DOHH2 (cell line): ENCODE measurements around the gene CCDC85C.

Experiments
- H3F3A ChIP-seq: fragments of 200-600 bp; sonication (generic), shearing (Covaris generic); 2 replicates; pipeline ENCODE4 v1.6.0; 2016; ENCODE audit warnings: antibody characterized with exemption, mild to moderate bottlenecking; ENCODE audit not compliant: control insufficient read depth, insufficient read depth
- H3K27ac ChIP-seq: fragments of 200-600 bp; sonication (generic); 2 replicates; pipeline ENCODE4 v1.5.1; 2014; ENCODE audit warnings: low read depth, mild to moderate bottlenecking, low read length, moderate library complexity
- H3K27me3 ChIP-seq: fragments of 200-600 bp; sonication (generic); 2 replicates; pipeline ENCODE4 v1.6.1; 2014; ENCODE audit warnings: mild to moderate bottlenecking, low read length, mixed read lengths; ENCODE audit not compliant: control insufficient read depth
- H3K36me3 ChIP-seq: fragments of 200-600 bp; sonication (generic); 2 replicates; pipeline ENCODE4 v1.6.1; 2014; ENCODE audit warnings: mild to moderate bottlenecking, low read length, moderate library complexity, mixed read lengths; ENCODE audit not compliant: control insufficient read depth
- H3K4me1 ChIP-seq: fragments of 200-600 bp; sonication (generic); 2 replicates; pipeline ENCODE4 v1.6.1; 2014; ENCODE audit warnings: mild to moderate bottlenecking, low read length, mixed read lengths; ENCODE audit not compliant: control insufficient read depth
- H3K4me2 ChIP-seq: fragments of 200-600 bp; sonication (generic); 2 replicates; pipeline ENCODE4 v1.6.0; 2014; ENCODE audit warnings: mild to moderate bottlenecking, low read length, moderate library complexity
- H3K4me3 ChIP-seq: fragments of 200-600 bp; sonication (generic); 2 replicates; pipeline ENCODE4 v1.5.1; 2014; ENCODE audit warnings: mild to moderate bottlenecking, low read length, mixed read lengths
- H3K79me2 ChIP-seq: fragments of 200-600 bp; sonication (generic); 2 replicates; pipeline ENCODE4 v1.6.1; 2014; ENCODE audit warnings: mild to moderate bottlenecking, low read length, mixed read lengths; ENCODE audit not compliant: control insufficient read depth
- H3K9me2 ChIP-seq: fragments of 200-600 bp; sonication (generic); replicated peaks from 2 replicates; pipeline ENCODE4 v1.6.1; 2014; ENCODE audit warnings: mild to moderate bottlenecking, low read length, mixed read lengths; ENCODE audit not compliant: control insufficient read depth
- H3K9me3 ChIP-seq: fragments of 200-600 bp; sonication (generic); 2 replicates; pipeline ENCODE4 v1.6.1; 2014; ENCODE audit warnings: antibody characterized with exemption, low read length, mixed read lengths; ENCODE audit not compliant: control insufficient read depth, insufficient read depth
- H4K20me1 ChIP-seq: fragments of 200-600 bp; sonication (generic); 2 replicates; pipeline ENCODE4 v1.6.0; 2014; ENCODE audit warnings: low read depth, mild to moderate bottlenecking, antibody characterized with exemption, low read length, moderate library complexity; ENCODE audit not compliant: control insufficient read depth, insufficient read depth
- CTCF ChIP-seq: fragments of 200-600 bp; sonication (generic); IDR thresholded peaks from one replicate; pipeline ENCODE4 v1.5.1; 2014; ENCODE audit warnings: antibody characterized with exemption, mild to moderate bottlenecking, low read depth, low read length; ENCODE audit not compliant: poor library complexity, severe bottlenecking
- EZH2phosphoT487 ChIP-seq: fragments of 200-600 bp; sonication (generic); IDR thresholded peaks from 2 replicates; pipeline ENCODE4 v1.6.1; 2017; ENCODE audit warnings: borderline replicate concordance, mild to moderate bottlenecking, antibody characterized with exemption, low read length, moderate library complexity, mixed read lengths

Gene CCDC85C

GRCh38 chr14:99543370-99543769 is 60.6 kb downstream of the CCDC85C start:
- H3K4me1 ChIP-seq, result no peaks in the 10 kb centered on the region
- H3K36me3 ChIP-seq, result no peaks in the 10 kb centered on the region
- H3K79me2 ChIP-seq, result no peaks in the 10 kb centered on the region
- H4K20me1 ChIP-seq, result 0 out of 2 replicates have a peak, but pooled peaks cover 3% of the 10 kb centered on the region
- H3K4me3 ChIP-seq, result no peak overlapping the region
- TF ChIP-seq CTCF (no peak), EZH2phosphoT487 (no peak)
- no peaks in the 10 kb centered on the region for H3K9me2 ChIP-seq
- H3F3A ChIP-seq, result no peaks in the 10 kb centered on the region
- peaks cover 5% of the 10 kb centered on the region for H3K27me3 ChIP-seq
- no peaks in the 10 kb centered on the region for H3K9me3 ChIP-seq
- no peak overlapping the region for H3K27ac ChIP-seq
- no peak overlapping the region for H3K4me2 ChIP-seq

GRCh38 chr14:99542566-99542965 is 61.4 kb downstream of the CCDC85C start:
- H3F3A ChIP-seq, result no peaks in the 10 kb centered on the region
- no peaks in the 10 kb centered on the region for H3K9me2 ChIP-seq
- no peak overlapping the region for H3K27ac ChIP-seq
- 0 out of 2 replicates have a peak, but pooled peaks cover 3% of the 10 kb centered on the region for H4K20me1 ChIP-seq
- no peaks in the 10 kb centered on the region for H3K4me1 ChIP-seq
- TF ChIP-seq CTCF (no peak), EZH2phosphoT487 (no peak)
- H3K36me3 ChIP-seq, result no peaks in the 10 kb centered on the region
- no peaks in the 10 kb centered on the region for H3K27me3 ChIP-seq
- no peaks in the 10 kb centered on the region for H3K79me2 ChIP-seq
- H3K4me3 ChIP-seq, result no peak overlapping the region
- no peak overlapping the region for H3K4me2 ChIP-seq
- no peaks in the 10 kb centered on the region for H3K9me3 ChIP-seq

GRCh38 chr14:99541677-99542470 is 62.1 kb downstream of the CCDC85C start:
- no peaks in the 10 kb centered on the region for H3K36me3 ChIP-seq
- no peak overlapping the region for H3K27ac ChIP-seq
- H3K4me1 ChIP-seq, result no peaks in the 10 kb centered on the region
- 0 out of 2 replicates have a peak, but pooled peaks cover 3% of the 10 kb centered on the region for H4K20me1 ChIP-seq
- H3K79me2 ChIP-seq, result no peaks in the 10 kb centered on the region
- H3K9me2 ChIP-seq, result no peaks in the 10 kb centered on the region
- TF ChIP-seq CTCF (no peak), EZH2phosphoT487 (no peak)
- no peaks in the 10 kb centered on the region for H3K27me3 ChIP-seq
- no peaks in the 10 kb centered on the region for H3K9me3 ChIP-seq
- H3K4me3 ChIP-seq, result no peak overlapping the region
- H3K4me2 ChIP-seq, result no peak overlapping the region
- no peaks in the 10 kb centered on the region for H3F3A ChIP-seq
